ENCODE data around the gene GABARAPL2.
A peak's percentile ranks its signal among the peaks of the same experiment; 100 is the strongest.
"Not testable (repeated sequence)": the region's sequence is repeated elsewhere in the genome, so short reads cannot be mapped to it uniquely, and the experiment has no call there.

The GABARAPL2 gene

GRCh38 chr16:75566040-75566757, at the start of gene GABARAPL2:
Gene GABARAPL2 (plus strand): TSS chr16:75566379. CDS start chr16:75566487, 108 bp downstream.
- DNase-seq, result peak; percentile 85 to 94

- DNase-seq, result no peak
Observed at GRCh38 chr16:75519175-75519574, 47.0 kb upstream of the GABARAPL2 start.

GRCh38 chr16:75526032-75526790, 40.0 kb upstream of the GABARAPL2 start:
- DNase-seq, result no peak

- no peak for DNase-seq
Observed at GRCh38 chr16:75527825-75528299, 38.3 kb upstream of the GABARAPL2 start.

- no peak for DNase-seq
Observed at GRCh38 chr16:75529056-75529905, 36.9 kb upstream of the GABARAPL2 start.

- no peak for DNase-seq
Observed at GRCh38 chr16:75529959-75530358, 36.2 kb upstream of the GABARAPL2 start.

GRCh38 chr16:75532142-75532765, 33.9 kb upstream of the GABARAPL2 start:
- no peak for DNase-seq

GRCh38 chr16:75532791-75533190, 33.4 kb upstream of the GABARAPL2 start:
- DNase-seq, result no peak

- DNase-seq, result no peak
Observed at GRCh38 chr16:75534560-75535205, 31.5 kb upstream of the GABARAPL2 start.

- DNase-seq, result no peak
Observed at GRCh38 chr16:75535211-75535843, 30.9 kb upstream of the GABARAPL2 start.

- no peak for DNase-seq
Observed at GRCh38 chr16:75535901-75536300, 30.3 kb upstream of the GABARAPL2 start, which contains the start of gene CHST5. Gene CHST5 (minus strand): TSS chr16:75536108. CDS start chr16:75530384, 5,724 bp downstream.

GRCh38 chr16:75537776-75538175, 28.4 kb upstream of the GABARAPL2 start:
- no peak for DNase-seq

GRCh38 chr16:75538882-75539565, 27.2 kb upstream of the GABARAPL2 start:
- DNase-seq, result not testable (repeated sequence)

GRCh38 chr16:75541236-75541635, 24.9 kb upstream of the GABARAPL2 start:
- no peak for DNase-seq

GRCh38 chr16:75542462-75542861, 23.7 kb upstream of the GABARAPL2 start:
- not testable (repeated sequence) for DNase-seq

GRCh38 chr16:75545879-75546278, 20.3 kb upstream of the GABARAPL2 start:
- not testable (repeated sequence) for DNase-seq

GRCh38 chr16:75546293-75546692, 19.9 kb upstream of the GABARAPL2 start:
- DNase-seq, result no peak

GRCh38 chr16:75548456-75548855, 17.7 kb upstream of the GABARAPL2 start:
- DNase-seq, result not testable (repeated sequence)

GRCh38 chr16:75550211-75550662, 15.9 kb upstream of the GABARAPL2 start:
- DNase-seq, result no peak

GRCh38 chr16:75552951-75553350, 13.2 kb upstream of the GABARAPL2 start:
- no peak for DNase-seq

All from stimulated activated CD4-positive, alpha-beta T cell treated with anti-CD3 and anti-CD28 coated beads, Interleukin-4, amount 100 ng/mL, for 4 hours (primary cell).